Nephron progenitor cell (in vitro differentiated cells): ENCODE data around the gene CYP2E1.

Source experiments
- DNase-seq: peaks from one replicate; pipeline ENCODE4 v3.0.0; 2021
- H3K27ac Mint-ChIP-seq: 2 replicates; pipeline ENCODE4 v1.8.0; 2021; ENCODE audit warnings: mild to moderate bottlenecking, moderate library complexity, mixed read lengths
- H3K27me3 Mint-ChIP-seq: 2 replicates; pipeline ENCODE4 v1.8.0; 2021; ENCODE audit warnings: mild to moderate bottlenecking, low read depth, mixed read lengths; ENCODE audit not compliant: poor library complexity
- H3K36me3 Mint-ChIP-seq: 2 replicates; pipeline ENCODE4 v1.8.0; 2021; ENCODE audit warnings: low read depth, mixed read lengths
- H3K4me1 Mint-ChIP-seq: 2 replicates; pipeline ENCODE4 v1.8.0; 2021; ENCODE audit warnings: mixed read lengths
- H3K4me3 Mint-ChIP-seq: 2 replicates; pipeline ENCODE4 v1.8.0; 2021; ENCODE audit warnings: mild to moderate bottlenecking, moderate library complexity, mixed read lengths
- H3K9me3 Mint-ChIP-seq: 2 replicates; pipeline ENCODE4 v1.8.0; 2021; ENCODE audit warnings: mild to moderate bottlenecking, moderate library complexity, mixed read lengths
- CTCF ChIP-seq: fragments of 200-600 bp; sonication (generic); IDR thresholded peaks from 2 replicates; pipeline ENCODE4 v1.5.0; 2021; ENCODE audit warnings: antibody characterized with exemption

CYP2E1 gene

GRCh38 chr10:133554600-133554999 is 27.4 kb downstream of the CYP2E1 start:
- H3K27me3 Mint-ChIP-seq = peaks cover 7% of the 10 kb centered on the region
- H3K4me3 Mint-ChIP-seq = no peak overlapping the region
- H3K4me1 Mint-ChIP-seq = no peaks in the 10 kb centered on the region
- H3K36me3 Mint-ChIP-seq = no peaks in the 10 kb centered on the region
- H3K27ac Mint-ChIP-seq = no peak overlapping the region
- no peak for TF ChIP-seq CTCF
- no peak for DNase-seq
- H3K9me3 Mint-ChIP-seq = peaks cover 88% of the 10 kb centered on the region

DNA sequence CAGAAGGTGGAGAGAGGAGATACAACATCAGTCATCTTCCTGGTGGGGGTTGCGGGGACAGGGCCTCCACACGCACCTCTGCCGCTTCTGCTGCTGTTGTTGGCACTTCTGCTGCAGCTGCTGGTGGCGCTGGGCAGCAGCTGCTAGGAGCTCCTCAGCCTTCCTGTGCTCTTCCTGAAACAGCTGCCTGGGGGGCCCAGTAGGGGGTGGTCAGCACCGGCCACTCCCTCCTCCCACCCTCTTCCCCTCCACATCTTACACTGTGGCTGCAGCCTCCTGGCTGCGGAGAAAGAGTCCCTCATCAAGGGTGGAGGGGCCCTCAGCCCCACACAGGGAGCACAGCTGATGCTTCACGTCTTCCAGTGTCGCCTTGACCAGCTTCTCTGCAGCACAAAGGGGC is 28.4 kb downstream of the CYP2E1 start:
- H3K27me3 Mint-ChIP-seq = peaks cover 7% of the 10 kb centered on the region
- peaks cover 85% of the 10 kb centered on the region for H3K9me3 Mint-ChIP-seq
- H3K27ac Mint-ChIP-seq = no peak overlapping the region
- no peaks in the 10 kb centered on the region for H3K4me1 Mint-ChIP-seq
- no peak overlapping the region for H3K4me3 Mint-ChIP-seq
- H3K36me3 Mint-ChIP-seq = no peaks in the 10 kb centered on the region
- no peak for DNase-seq
- no peak for TF ChIP-seq CTCF

DNA sequence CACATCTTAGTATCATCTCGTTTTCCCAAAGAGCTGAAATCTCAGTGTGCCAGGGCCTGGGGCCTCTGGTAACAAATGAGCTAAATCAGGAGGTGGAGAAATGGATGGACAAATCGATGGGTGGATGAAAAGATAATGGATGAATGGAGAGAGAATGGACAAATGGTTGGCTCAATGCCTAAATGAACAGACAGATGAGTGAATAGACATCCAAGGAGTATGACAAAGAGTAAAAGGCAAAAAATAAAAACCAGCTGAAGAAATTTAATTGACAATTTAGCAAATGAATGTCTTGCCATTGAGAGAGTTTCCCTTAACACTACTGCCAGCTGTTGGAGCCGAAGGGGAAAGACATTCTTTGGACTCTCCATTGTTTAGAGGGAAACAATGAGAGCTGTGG is 30.2 kb downstream of the CYP2E1 start:
- Mint-ChIP-seq H3K4me3 (no peak overlapping the region), H3K9me3 (peaks cover 88% of the 10 kb centered on the region), H3K27me3 (peaks cover 7% of the 10 kb centered on the region), H3K4me1 (no peaks in the 10 kb centered on the region), H3K27ac (no peak overlapping the region), H3K36me3 (no peaks in the 10 kb centered on the region)
- no peak for DNase-seq
- TF ChIP-seq CTCF = no peak

- DNase-seq = no peak
- H3K4me3 Mint-ChIP-seq = no peak overlapping the region
- H3K27me3 Mint-ChIP-seq = peaks cover 11% of the 10 kb centered on the region
- H3K9me3 Mint-ChIP-seq = peaks cover 88% of the 10 kb centered on the region
- no peaks in the 10 kb centered on the region for H3K36me3 Mint-ChIP-seq
- H3K27ac Mint-ChIP-seq = no peak overlapping the region
- TF ChIP-seq CTCF = no peak
- H3K4me1 Mint-ChIP-seq = no peaks in the 10 kb centered on the region
These were observed 32.1 kb downstream of the CYP2E1 start for GRCh38 chr10:133559216-133559615.

- Mint-ChIP-seq H3K9me3 (peaks cover 61% of the 10 kb centered on the region), H3K27ac (no peak overlapping the region), H3K27me3 (peaks cover 3% of the 10 kb centered on the region), H3K36me3 (no peaks in the 10 kb centered on the region), H3K4me3 (no peak overlapping the region), H3K4me1 (no peaks in the 10 kb centered on the region)
- no peak for TF ChIP-seq CTCF
- no peak for DNase-seq
These were observed 37.7 kb downstream of the CYP2E1 start for GRCh38 chr10:133564816-133565215.

DNA sequence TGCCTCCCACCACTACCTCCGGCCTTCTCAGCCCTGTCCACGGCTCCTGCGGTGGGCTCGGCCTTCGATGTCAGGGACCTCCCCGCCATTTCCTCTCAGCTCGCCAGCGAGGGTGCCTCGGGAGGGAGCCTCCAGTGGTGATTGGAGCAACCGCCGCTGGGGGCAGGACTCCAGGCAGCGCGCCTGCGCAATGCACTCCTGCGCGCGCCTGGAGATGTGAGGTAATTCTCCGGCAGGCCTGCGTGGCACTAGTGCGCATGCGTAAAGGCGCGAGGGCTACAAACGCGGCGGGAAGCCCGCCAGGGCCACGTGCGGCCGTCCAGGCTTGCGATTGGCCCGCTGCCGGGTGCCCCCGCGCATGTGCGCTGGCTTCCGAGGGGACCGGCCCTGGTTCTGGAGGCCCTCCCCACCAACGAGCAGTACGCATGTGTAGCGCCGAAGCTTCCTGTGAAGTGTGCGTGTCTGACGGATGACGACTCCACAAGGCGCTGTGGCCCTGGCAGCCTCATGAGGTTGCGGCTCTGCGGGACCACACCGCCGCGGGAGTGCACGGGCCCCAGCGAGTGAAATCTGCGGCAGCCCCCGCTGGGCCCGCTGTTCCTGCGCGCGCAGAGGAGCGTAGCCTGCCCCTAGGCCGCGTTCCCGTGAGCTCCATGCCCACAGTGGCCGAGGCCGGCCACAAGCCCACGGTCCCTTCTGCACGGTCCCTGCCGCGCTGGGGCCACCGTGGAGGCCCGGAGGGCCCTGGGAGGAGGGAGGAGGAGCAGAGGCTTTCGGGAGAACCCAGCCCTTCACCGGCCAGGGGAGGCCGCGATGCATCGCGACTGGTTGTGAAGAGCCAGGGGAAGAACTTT is 38.5 kb downstream of the CYP2E1 start, which contains the start of gene SYCE1:
TSS of gene SYCE1 (minus strand) at position 143 of the 854 bp plus-strand sequence. CDS start at position 89, 54 bp downstream.
- Mint-ChIP-seq H3K27me3 (peaks cover 3% of the 10 kb centered on the region), H3K27ac (no peak within 1 kb of the TSS), H3K9me3 (peaks cover 57% of the 10 kb centered on the region), H3K4me1 (no peaks in the 10 kb centered on the region), H3K4me3 (no peak within 1 kb of the TSS), H3K36me3 (no peaks in the 10 kb centered on the region)
- no peak for TF ChIP-seq CTCF
- DNase-seq = no peak
